Measurements from ENCODE around the gene KCNMB4.

GRCh38 chr12:70321191-70321590, 44.9 kb upstream of the KCNMB4 start:
- TF ChIP-seq POLR2AphosphoS5 (IDR thresholded peaks at IDR 0.05; ENCODE audit: low read depth, low read length) (no peak), REST (IDR thresholded peaks at IDR 0.05; ENCODE audit: insufficient read depth in 1 of 2, low read depth in 2 of 2, low read length in 2 of 2) (no peak), TAF1 (IDR thresholded peaks at IDR 0.05; ENCODE audit: borderline replicate concordance, insufficient read depth, low read length) (no peak)

Measured in PFSK-1 (cell line).